Loucy (cell line): ENCODE results near the gene HMCN1.
"Not testable (repeated sequence)": the region's sequence is repeated elsewhere in the genome, so short reads cannot be mapped to it uniquely, and the experiment has no call there.

Experiments used
- EZH2phosphoT487 ChIP-seq: fragments of 200-600 bp; IDR thresholded peaks from 2 replicates; pipeline ENCODE4 v1.6.1; 2018; ENCODE audit warnings: antibody characterized with exemption, mild to moderate bottlenecking, moderate library complexity, borderline replicate concordance
- TF ChIP-seq, protein P1 (sequence below): fragments of 200-600 bp; sonication (generic); conservative IDR thresholded peaks from 2 replicates; pipeline ENCODE4 v1.5.1; 2014; ENCODE audit warnings: mild to moderate bottlenecking, antibody characterized with exemption, low read length

DNA sequence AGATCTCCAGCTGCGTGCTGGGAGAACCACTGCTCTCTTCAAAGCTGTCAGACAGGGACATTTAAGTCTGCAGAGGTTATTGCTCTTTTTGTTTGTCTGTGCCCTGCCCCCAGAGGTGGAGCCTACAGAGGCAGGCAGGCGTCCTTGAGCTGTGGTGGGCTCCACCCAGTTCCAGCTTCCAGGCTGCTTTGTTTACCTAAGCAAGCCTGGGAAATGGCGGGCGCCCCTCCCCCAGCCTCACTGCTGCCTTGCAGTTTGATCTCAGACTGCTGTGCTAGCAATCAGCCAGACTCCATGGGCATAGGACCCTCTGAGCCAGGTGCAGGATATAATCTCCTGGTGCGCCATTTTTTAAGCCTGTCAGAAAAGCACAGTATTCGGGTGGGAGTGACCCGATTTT, 428.7 kb downstream of the HMCN1 start:
- TF ChIP-seq, protein P1, sequence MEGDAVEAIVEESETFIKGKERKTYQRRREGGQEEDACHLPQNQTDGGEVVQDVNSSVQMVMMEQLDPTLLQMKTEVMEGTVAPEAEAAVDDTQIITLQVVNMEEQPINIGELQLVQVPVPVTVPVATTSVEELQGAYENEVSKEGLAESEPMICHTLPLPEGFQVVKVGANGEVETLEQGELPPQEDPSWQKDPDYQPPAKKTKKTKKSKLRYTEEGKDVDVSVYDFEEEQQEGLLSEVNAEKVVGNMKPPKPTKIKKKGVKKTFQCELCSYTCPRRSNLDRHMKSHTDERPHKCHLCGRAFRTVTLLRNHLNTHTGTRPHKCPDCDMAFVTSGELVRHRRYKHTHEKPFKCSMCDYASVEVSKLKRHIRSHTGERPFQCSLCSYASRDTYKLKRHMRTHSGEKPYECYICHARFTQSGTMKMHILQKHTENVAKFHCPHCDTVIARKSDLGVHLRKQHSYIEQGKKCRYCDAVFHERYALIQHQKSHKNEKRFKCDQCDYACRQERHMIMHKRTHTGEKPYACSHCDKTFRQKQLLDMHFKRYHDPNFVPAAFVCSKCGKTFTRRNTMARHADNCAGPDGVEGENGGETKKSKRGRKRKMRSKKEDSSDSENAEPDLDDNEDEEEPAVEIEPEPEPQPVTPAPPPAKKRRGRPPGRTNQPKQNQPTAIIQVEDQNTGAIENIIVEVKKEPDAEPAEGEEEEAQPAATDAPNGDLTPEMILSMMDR = not testable (repeated sequence)
- not testable (repeated sequence) for TF ChIP-seq EZH2phosphoT487
